ENCODE measurements around the gene ERMARD.

Gene ERMARD

GRCh38 chr6:169825558-169826225 is 74.3 kb downstream of the ERMARD start:
- DNase-seq (ENCODE audit: low read depth): no peak

DNA sequence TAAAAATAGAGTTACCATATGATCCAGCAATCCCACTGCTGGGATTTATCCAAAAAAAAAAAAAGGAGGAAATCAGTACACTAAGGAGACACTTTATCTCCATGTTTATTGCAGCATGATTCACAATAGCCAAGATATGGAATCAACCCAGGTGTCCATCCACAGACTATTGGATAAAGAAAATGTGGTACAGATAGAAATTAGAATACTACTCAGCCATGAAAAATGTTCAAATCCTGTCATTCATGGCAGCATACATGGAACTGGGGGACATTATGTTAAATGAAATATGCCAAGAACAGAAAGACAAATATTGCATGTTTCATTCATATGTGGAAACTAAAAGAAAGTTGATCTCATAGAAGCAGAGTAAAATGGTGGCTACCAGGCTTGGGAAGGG is 75.3 kb downstream of the ERMARD start:
- no peak for DNase-seq (ENCODE audit: low read depth)

DNA sequence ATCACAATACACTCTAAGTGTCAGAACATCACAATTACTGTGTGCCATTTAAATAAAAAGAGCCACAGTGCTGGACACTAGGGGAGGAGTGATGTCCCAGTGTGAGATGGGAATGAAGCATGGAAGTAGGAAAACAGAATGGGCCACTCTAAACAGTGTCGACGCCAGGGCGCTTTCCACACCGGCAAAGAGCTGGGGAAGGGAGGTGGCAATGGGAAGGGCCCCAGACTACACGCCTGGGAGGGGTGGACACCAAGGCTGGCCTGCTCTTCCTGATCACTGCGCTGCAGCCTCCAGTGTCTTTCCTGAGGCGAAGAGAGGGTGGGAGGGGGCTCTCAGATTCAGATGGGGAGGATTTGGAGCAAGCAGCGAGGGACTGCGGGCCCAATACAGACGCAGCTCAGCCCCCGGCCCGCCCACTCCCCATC is 75.9 kb downstream of the ERMARD start:
- no peak for DNase-seq (ENCODE audit: low read depth)

GRCh38 chr6:169828176-169828575 is 76.8 kb downstream of the ERMARD start:
- DNase-seq (ENCODE audit: low read depth): no peak

- no peak for DNase-seq (ENCODE audit: low read depth)
Observed at GRCh38 chr6:169829786-169830185, 78.4 kb downstream of the ERMARD start.

DNA sequence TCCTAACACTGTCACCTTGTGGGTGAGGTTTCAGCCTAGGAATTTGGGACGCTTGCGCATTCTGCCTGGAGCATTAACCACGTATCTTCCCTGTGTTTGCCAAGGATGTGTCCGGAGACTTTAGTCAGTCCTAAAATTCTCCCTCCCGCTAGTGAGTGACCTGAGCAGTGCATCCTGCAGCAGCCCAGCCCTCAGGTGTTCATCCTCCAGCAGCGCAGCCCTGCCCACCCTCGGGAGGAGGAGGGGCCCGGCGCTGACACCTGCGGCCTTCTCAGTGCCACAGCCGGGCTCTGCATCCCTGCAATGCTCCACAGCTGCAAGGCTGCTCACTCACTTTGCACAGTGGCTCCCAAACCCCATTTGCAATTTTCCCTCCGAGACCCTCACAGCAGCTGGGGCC is 79.5 kb downstream of the ERMARD start:
- DNase-seq (ENCODE audit: low read depth): no peak

All from activated T-helper 1 cell treated with Interleukin-2 at 50 U/mL for 16 hours (primary cell).